H1 (cell line): ENCODE measurements around the gene TNFAIP2. TPM values are rescaled to one million over a fixed set of nuclear protein-coding genes. Genes with fewer than 3 reads are reported as not detected.

ENCODE experiments used
- BCL11A ChIP-seq, 2 experiments: IDR thresholded peaks; one replicate each; pipeline ENCODE4 v1.6.1; 2011; ENCODE audit warnings: low read depth in 2 of 2, low read length in 2 of 2, mild to moderate bottlenecking in 2 of 2
- BRCA1 ChIP-seq: IDR thresholded peaks from 2 replicates; pipeline ENCODE4 v1.6.1; 2012; ENCODE audit warnings: low read depth, low read length, improper control_type of control experiment
- EP300 ChIP-seq, 2 experiments: IDR thresholded peaks; 1 replicate in 1 of 2; 2 replicates in 1 of 2; pipeline ENCODE4 v1.6.1; 2011 to 2012; ENCODE audit warnings: low read depth in 2 of 2, low read length in 2 of 2, mild to moderate bottlenecking in 2 of 2, borderline replicate concordance in 1 of 2, inconsistent platforms in 1 of 2, moderate library complexity in 1 of 2
- FOSL1 ChIP-seq: IDR thresholded peaks from 2 replicates; pipeline ENCODE4 v1.6.1; 2011; ENCODE audit warnings: mild to moderate bottlenecking, low read depth, low read length, moderate library complexity; ENCODE audit not compliant: insufficient read depth
- JUN ChIP-seq: IDR thresholded peaks from 2 replicates; pipeline ENCODE4 v1.6.1; 2011; ENCODE audit warnings: low read depth, mild to moderate bottlenecking, improper control_type of control experiment, low read length
- MAFK ChIP-seq: IDR thresholded peaks from 2 replicates; pipeline ENCODE4 v1.6.1; 2012; ENCODE audit warnings: low read depth, mild to moderate bottlenecking, improper control_type of control experiment, low read length
- RXRA ChIP-seq: IDR thresholded peaks from 2 replicates; pipeline ENCODE4 v1.6.1; 2011; ENCODE audit warnings: low read depth, mild to moderate bottlenecking, low read length, moderate library complexity; ENCODE audit not compliant: insufficient read depth
- SP1 ChIP-seq: IDR thresholded peaks from 2 replicates; pipeline ENCODE4 v1.6.1; 2011; ENCODE audit warnings: low read depth, low read length
- SRF ChIP-seq: IDR thresholded peaks from 2 replicates; pipeline ENCODE4 v1.6.1; 2011; ENCODE audit warnings: mild to moderate bottlenecking, low read depth, low read length, moderate library complexity
- polyA plus RNA-seq, 7 experiments: library from polyadenylated mRNA; depleted of rRNA in 3 of 7; stranded (reverse) in 5 of 7; unstranded in 2 of 7; fragments of >200 nt in 5 of 7; fragments of 200-250 nt in 2 of 7; gene quantifications; 1 replicate in 5 of 7; 2 replicates in 1 of 7; 4 replicates in 1 of 7; pipeline versions ENCODE4 v1.2.1 to v1.2.3, GENCODE V29; 2011 to 2013; ENCODE audit warnings: missing spikeins in 2 of 7, mixed read lengths in 2 of 7
- total RNA-seq: library from RNA; stranded (reverse); fragmentation: NEBNext Ultra II Directional; extraction: Animal tissue kit (Norgen Biotek cat#: 25700); gene quantifications from 2 replicates; pipeline ENCODE4 v1.2.1, GENCODE V29; 2021
- TF ChIP-seq, protein P1 (sequence below): IDR thresholded peaks from 2 replicates; pipeline ENCODE4 v1.6.1; 2012; ENCODE audit warnings: inconsistent platforms

TNFAIP2 gene
- total and polyA plus RNA-seq, 2 of the 8 experiments (the other 6 are each of a cell fraction or from before 2014, with no cell fraction given): 28.3 to 34.5 TPM

DNA sequence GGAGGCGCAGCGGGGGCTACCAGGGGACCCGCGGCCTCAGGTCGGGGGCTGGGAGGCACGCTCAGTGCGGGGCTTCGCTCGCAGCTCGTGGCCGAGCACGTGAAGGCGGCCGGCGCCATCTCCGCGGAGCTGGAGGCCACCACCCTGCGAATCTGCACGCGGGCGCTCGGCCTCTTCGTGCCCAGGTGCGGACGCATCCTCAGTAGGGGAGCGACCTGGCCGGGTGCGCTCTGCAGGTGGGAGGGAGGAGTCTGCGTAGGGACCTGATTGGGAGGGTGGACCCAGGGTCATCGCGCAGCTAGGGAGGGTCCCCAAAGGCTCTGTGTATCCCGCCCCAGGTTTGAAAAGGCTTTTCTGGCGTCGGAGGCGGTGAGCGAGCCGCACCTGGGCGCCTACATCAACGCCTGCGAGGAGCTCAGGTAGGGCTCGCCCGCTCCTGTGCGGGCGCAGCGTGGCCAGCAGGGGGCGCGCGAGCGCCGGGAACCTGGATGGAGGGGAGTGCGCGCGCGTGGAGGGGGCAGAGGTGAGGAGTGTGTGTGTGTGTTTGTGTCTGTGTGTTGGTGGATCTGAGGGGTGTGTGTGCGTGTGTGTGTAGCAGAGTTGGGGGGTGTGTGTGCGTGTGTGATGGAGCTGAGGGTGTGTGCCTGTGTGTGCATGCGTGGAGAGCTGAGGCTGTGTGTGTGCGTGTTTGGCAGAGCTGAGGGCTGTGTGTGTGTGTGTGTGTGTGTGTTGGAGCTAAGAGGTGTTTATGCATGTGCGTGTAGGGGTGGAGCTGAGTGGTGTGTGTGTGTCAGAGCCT is 18.4 kb upstream of the TNFAIP2 start (continued):
- TF ChIP-seq SRF (no peak), JUN (no peak), MAFK (no peak), SP1 (no peak), BCL11A (IDR thresholded peaks at IDR 0.05; ENCODE audit: low read depth in 2 of 2, low read length in 2 of 2) (no peak), RXRA (no peak), FOSL1 (no peak), EP300 (IDR thresholded peaks at IDR 0.05; ENCODE audit: borderline replicate concordance in 1 of 2, low read depth in 2 of 2, low read length in 2 of 2) (no peak), BRCA1 (no peak)
- TF ChIP-seq, protein P1, sequence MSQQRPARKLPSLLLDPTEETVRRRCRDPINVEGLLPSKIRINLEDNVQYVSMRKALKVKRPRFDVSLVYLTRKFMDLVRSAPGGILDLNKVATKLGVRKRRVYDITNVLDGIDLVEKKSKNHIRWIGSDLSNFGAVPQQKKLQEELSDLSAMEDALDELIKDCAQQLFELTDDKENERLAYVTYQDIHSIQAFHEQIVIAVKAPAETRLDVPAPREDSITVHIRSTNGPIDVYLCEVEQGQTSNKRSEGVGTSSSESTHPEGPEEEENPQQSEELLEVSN: peak; percentile 96
